RPMI7951 (cell line): ENCODE results near the gene GABRA6. TPM values are rescaled to one million over a fixed set of nuclear protein-coding genes. Genes with fewer than 3 reads are reported as not detected.
"Not testable (repeated sequence)": the region's sequence is repeated elsewhere in the genome, so short reads cannot be mapped to it uniquely, and the experiment has no call there.

Experiments
- DNase-seq: peaks from one replicate; pipeline ENCODE4 v3.0.0-alpha.2; 2012; ENCODE audit warnings: low read depth
- total RNA-seq: library from RNA; depleted of rRNA; stranded (reverse); fragments of >200 nt; shearing (Covaris generic); gene quantifications from 2 replicates; pipeline ENCODE4 v1.2.3, GENCODE V29; 2014; rRNA removed

Gene GABRA6
- not detected in 2 replicates for total RNA-seq

DNA sequence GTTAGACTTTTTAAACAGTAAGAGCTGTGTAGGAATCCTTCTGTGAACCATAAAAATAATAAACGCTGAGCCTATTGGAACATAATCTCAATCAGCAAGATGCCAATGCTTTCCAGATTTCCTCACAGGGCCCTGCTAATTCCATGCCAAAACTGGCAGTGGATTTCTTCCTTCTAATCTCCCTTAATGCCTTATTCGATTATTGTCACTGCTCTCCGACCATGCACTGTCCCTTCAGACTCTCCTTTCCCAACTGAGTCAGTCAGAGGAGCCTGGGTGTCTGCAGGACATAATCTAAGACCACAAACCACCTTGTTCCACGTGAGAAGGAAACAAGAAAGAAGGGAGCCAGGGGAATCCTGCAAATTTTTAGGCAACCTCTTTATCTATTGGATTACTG, at the start of gene GABRA6:
TSS of gene GABRA6 (plus strand) at position 261 of the 400 bp plus-strand sequence. CDS start 269 bp downstream, outside the sequence.
- no peak for DNase-seq

DNA sequence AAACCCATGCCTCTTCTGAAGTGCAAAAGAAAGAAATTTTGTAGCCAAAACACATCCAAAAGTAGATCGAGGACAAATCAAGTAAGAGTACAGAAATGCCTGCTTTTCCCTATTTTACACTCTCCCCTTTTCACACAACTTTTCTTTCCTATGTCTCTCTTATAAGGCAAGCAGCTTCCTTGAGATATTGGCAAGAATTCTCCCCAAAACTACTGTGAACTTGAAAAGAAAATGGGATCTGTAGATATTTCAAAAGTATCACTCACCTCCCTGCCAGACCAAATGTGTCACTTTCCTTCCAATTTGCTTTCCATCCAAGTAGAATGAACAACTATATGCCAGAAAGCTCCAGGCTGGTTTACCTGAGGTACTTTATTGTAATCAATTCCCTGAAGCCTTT, 47.9 kb upstream of the GABRA6 start:
- DNase-seq, result no peak

DNA sequence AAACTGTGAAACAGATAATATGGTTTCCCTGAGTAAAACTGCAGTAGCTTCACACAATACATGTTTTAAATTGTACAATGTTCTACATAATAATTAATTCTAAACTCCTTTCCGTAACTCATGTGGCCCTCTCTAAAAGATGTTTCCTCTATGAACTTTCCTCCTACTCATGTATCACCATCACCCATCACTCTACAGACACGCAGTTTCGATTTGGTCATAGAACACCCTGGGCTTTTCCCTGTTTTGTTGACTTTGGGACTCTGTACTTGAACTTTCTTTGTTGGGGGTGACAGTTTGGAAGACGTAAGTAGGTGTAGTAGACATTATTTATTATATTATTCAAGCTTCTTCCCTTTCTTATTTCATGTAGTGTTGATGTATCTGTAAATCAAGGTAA, 44.1 kb upstream of the GABRA6 start:
- no peak for DNase-seq

DNA sequence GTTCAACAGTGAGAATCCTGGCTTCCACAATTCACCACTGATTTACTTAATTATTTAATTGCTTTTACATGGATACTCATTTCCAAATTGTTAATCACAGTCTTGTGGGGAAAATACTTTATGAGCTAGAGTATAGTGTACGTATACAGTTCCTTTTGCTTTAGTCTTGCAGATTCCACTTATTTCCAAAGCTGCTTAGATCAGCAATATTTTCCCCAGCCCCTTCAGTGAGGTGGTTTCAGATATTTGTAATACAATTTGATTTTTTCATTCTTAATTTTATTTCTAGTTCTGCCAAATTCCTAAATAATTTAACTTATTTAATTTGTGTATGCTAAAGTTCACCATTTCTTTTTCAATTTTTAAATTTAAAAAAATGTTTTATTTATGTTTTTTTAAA, 40.3 kb upstream of the GABRA6 start:
- DNase-seq, result no peak

DNA sequence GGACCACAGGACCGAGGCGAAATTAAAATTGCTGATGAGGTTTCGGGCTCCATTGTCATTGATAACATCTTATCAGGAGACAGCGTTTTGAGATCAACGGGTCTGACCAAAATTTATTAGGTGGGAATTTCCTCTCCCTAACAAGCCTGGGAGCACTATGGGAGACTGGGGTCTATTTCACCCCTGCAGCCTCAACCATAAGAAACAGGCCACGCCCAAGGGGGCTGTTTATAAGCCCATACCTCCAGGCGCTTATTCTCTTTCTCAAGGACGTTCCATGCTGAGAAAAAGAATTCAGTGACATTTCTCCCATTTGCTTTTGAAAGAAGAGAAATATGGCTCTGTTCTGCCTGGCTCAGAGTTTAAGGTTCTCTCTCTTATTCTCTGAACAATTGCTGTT, 33.6 kb upstream of the GABRA6 start:
- not testable (repeated sequence) for DNase-seq

DNA sequence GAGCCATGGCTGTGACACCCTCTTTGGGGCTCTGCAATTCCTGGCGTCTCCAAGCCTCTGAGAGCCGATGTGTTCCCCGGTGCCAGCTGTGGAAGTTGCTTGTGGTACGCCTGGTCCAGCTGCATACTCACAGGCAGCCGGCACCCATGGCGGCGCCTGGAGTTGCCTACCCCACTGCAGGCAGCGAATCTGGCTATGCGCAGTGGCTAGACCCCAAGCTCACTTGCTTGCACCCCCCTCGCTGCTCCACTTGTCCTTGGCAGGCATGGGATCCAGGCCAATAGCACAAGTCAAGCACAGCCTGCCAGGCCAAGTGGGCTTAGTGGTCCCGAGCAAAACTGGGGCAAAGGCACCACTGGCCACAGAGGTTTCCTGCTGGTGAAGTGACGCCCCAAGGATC, 24.7 kb upstream of the GABRA6 start:
- DNase-seq, result no peak

DNA sequence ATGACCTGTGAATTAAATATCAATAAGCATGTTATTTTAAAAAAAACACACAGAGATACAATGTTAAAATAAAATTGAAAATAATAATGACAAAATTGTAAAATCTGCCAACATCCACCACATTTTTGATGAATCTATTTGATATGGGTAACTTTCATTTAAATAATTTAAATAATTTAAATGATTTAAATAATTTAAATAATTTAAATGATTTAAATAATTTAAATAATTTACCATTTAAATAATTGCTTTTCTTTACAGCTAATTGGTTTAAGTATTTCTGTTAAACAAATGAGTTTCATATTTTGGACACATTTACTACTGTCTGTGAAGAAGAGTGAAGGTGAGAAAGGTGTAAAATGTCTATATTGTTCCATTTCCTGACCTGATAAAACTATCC, 22.1 kb upstream of the GABRA6 start:
- no peak for DNase-seq

DNA sequence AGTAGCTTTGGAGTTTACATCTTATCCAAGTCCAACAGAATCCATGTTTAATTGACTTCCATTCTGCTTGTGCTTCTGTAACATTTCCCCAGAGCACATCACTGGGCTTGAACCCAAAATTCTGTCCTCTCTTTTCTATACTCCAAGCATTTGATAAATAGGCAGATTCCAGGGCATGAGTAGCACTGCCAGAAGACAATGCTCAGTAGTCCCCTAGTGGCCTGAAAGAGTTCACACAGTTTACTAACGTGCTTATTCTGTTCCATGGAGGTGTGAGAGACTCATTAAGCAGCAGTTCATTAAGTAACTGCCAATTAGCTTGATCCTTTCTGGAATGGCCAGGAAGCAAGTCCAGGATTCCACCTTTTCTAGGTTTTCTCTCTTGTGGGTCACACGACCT, 9.4 kb upstream of the GABRA6 start:
- no peak for DNase-seq

DNA sequence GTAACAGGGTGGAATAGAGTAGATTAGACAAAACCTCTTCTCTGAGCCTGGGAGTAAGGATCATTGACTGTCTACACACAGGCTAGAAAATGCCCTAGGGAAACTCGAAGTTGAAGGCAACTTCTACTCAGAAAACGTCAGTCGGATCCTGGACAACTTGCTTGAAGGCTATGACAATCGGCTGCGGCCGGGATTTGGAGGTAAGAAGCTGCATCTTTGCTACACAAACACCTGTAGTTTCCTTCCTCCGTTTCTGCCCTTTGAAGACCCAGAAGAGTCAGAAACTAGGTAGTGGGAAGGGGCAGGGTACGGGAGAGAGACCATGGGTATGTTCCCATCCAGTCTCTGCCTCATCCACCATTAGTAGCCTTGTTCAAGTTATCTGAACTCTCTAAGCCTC, 628 bp downstream of the GABRA6 start:
- no peak for DNase-seq

DNA sequence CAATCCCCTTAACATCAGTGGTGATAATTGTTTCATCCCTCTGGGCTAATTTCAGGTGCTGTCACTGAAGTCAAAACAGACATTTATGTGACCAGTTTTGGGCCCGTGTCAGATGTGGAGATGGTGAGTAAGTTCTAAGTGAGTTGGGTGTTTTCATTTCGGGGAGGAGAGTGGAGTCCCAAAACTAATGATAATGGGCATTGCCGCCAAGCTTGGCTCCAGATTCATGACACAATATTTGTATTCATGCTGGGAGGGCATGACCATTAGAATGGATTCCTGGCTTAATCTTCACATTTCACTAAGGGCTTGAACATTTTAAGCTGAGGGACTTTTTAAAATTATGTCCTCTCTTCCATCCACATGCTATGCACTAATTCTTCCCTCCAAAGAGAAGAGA, 1.4 kb downstream of the GABRA6 start:
- no peak for DNase-seq

DNA sequence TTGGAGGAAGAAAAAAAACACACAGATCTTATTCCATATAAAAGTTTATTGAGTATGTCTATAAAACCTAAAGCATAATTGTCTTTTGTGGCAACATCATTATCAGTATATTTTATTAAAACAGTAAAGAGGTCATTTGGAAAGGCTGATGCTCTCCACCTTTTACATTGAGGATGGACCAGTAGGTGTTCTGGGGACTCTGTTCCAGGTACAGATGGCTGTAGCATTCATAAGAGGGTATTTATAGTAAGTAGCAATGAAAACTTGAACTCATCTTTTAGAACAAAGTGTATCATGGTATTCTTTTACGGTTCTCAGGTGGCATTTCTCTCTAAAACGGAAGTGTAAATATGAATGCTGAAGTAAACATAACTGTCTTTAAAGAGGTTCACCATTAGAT, 1.8 kb downstream of the GABRA6 start:
- no peak for DNase-seq

DNA sequence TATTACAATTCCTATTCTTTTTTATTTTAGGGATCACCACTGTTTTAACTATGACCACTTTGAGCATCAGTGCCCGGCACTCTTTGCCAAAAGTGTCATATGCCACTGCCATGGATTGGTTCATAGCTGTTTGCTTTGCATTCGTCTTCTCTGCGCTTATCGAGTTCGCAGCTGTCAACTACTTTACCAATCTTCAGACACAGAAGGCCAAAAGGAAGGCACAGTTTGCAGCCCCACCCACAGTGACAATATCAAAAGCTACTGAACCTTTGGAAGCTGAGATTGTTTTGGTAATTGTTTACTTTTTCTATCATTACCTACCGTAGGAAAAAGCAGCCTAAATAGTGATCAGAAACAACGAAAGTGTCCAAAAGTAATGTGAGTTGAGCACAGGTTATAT, 6.4 kb downstream of the GABRA6 start:
- DNase-seq, result no peak

DNA sequence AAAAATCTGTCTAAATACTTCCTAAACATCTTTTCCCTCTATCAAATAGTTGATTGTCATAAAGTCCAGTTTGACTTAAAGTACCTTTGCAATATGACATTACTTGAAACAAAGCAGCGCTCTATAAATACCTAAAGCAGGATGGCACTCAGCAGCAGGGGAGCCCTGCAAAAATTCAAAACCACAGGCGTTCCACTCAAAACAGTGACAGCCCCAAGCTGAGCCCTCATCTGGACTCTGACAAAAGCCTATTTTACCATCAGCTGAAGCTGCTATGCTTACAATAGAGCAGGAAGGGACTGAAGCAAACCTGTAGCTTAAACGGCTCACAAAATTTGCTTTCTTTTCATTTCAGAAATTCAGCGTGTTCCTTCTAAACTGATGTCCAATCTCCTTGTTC, 11.5 kb downstream of the GABRA6 start:
- no peak for DNase-seq

DNA sequence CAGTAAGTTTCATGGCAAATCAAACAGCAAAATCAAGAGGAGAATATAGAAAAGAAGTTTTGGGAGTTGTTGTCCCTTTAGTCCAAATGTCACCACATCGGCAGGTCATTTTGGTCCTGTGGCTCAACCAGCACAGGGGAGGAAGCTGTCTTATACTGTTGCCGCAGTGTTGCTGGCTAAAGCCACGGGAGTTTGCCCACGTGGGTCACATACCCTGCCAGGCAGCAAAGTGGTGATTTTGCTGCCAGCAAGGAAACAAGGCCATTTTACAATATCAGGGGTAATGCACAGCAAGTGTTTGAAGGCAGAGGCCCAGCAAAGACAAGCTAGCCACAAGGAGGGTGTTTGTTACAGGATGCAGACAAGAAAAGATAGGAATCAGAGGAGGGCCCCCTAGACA, 14.5 kb downstream of the GABRA6 start:
- DNase-seq, result no peak

DNA sequence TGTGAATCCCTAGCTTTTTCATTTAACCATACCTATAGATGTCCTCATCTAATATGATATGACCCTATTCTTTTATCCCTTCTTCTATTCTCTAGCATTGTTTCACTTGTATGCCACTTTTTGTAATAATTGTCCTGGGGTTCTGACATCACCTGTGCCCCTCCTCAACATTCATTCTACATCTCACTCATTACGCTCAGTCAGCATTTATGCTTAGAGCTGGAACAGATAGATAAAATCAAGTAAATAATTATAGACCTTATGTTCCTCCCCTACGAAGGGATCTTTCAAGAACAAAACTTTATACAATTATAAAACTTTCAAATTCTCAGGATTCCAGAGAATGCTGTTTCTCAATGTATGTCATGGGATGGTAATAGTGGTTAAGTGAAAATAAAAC, 18.0 kb downstream of the GABRA6 start:
- DNase-seq, result no peak

DNA sequence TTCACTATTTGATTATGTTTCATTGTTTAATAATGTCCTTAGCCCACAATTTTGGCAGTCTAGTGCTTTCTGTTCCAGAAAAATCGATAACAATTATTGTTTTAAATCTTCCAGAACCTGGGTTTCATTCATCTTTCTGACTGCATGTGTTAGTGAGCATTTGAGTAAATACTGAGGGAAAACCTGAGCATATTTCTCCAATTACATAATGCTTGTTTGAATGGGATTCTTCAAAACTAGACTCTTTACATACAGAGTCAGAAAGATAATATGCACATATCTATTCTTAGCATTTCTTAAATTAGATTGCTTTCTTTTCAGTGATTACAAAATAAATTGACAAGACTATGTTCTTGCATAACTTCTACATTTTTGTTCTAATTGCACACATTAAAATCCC, 21.9 kb downstream of the GABRA6 start:
- no peak for DNase-seq

DNA sequence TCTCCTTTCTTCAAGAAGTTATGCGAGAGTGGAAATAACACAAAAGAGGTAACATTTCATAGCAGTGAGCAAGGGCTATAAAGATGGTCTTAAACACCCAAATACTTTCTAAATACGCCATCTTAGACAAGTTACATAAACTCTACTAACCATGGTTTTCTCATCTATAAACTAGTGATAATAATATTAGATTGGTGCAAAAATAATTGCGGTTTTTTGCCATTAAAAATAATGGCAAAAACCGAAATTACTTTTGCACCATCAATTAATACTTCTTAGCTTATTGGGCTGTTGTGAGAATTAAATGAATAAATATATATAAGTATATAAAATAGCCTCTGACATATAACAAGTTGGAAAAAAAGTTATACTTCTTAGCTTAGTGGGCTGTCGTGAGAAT, 23.7 kb downstream of the GABRA6 start:
- DNase-seq, result no peak

DNA sequence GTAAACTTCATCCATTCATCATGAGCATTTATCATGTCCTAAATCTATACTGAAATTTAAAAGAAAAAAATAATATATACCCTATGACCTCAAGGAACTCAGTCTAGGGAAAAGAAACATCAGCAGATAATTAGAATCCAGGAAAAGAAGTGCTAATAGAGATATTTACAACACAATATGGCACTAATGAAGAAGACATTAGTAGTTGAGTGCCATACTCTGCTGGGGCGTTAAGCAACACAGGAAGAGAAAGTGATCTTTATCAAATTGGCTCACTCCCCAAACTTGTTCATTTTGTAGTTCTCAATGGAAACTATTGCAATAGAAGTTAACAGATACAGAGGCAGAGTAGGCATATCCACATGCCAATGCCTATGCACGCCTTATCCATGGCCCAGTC, 27.5 kb downstream of the GABRA6 start:
- DNase-seq, result no peak

DNA sequence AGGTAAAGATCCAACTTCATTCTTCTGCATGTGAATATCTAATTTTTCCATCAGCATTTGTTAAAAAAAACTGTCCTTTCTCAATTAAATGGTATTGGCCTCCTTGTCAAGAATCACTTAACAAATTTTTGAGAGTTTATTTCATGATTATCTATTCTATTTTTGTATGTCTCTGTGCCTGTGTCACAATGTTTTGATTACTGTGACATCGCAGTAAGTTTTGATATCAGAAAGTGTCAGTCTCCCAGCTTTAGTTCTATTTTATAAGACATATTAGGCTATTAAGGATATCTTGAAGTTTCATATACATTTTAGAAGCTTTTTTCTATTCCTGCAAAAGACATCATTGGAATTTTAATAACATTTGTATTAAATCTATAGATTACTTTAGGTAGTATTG, 33.6 kb downstream of the GABRA6 start:
- DNase-seq, result no peak

DNA sequence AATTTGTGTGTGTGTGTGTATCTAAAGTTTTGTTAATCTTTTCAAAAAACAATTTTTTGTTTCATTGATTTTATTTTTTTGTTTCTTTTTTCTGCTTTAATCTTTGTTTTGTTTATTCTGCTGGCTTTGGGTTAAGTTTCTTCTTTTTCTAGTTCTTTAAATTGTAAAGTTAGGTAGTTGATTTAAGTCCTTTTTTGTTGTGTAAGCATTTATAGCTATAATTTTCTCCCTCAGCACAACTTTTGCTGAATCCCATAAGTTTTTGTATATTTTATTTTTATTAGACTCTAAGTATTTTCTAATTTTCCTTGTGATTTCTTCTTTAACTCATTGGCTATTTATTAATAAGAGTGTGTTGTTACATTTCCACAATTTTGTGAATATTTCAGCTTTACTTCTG, 34.9 kb downstream of the GABRA6 start:
- no peak for DNase-seq

DNA sequence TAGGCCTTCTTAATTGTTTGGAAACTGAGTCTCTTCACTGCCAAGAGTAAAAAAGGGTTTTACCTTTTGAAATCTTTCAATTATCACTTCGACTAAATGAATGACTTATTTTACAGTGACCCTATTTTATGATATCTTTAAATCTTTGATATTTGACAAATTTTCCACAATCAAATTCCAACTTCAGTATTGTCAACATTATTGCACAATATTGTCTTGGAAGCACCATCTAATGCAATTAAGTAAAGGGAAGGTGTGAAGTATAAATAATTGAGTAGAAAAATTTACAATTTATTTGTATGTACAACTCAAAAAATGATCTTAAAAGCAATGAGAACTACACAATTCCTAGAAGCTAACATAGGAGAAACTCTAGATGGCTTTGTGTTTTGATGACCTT, 49.2 kb downstream of the GABRA6 start:
- DNase-seq, result no peak

DNA sequence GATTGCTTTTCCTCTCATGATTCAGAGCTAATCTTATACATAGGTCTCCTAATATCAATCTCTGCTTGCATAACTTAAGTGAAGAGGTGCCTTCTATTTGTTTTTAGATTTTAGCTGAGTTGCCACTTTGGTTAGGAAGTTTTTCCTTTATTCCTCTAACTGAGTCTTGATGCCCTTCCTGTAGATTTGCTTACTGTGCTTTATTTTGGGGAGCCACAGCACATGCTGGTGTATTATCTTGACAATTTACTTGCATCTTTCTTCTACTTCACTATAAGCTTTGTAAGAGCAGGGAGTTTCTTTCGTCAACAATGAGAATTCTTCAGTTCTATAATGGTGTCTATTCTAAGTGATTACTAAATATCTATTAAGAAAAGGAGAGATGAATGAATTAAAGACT, 54.9 kb downstream of the GABRA6 start:
- no peak for DNase-seq

DNA sequence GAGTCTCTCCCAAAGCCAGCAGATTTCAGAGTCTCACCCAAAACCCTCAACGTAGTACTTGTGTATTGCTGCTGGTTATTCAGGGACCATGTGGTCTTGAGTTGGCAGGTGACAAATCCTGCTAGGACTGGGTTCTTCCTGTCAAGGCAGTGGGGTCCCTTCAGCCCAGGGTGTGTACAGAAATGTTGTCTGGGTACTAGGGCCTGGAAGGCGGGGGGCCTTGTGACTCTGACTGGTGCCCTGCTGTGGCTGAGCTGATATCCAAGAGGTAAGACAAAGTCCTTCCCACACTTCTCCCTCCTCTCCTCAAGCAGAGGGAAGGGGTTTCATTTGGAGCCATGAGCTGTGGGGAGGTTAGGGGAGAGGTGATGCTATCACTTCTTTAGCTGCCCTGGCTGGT, 58.8 kb downstream of the GABRA6 start:
- no peak for DNase-seq

DNA sequence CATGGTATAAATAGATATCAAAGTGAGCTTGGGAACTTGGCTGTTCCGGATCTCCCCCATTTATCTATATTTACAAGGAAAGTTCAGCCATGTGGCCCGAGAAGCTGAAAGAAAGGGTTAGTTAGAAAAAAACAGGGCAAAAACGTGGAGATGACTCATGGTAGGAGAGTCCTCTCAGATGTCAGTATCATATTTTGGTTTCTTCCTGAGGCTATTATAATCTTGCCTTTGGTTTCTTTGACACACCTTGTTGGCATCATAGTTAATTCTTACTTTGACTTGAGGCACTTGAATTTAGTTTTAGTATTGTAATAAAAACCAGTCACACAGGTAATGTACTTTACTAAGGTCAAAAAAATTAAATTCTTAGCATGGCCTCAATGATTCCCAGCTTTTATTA, 59.9 kb downstream of the GABRA6 start:
- DNase-seq, result no peak

DNA sequence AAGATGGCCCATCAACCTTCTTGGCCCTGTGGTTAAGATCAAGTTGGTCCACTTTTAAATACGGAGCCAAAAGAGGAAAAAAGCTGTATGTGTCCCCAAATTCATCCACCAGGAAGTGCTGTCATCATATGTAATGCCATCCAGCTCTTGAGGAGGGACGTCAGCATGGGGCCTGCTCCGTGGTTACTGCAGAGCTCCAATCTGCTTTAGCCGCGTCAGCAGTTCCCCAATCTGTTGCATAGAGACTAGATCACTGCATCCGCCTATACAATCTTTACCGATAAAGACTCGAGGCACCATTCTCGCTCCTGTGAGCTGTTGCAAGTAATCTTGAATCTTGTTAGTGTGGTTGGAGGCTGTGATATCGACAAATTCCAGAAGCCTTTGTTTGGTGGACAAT, 65.7 kb downstream of the GABRA6 start:
- no peak for DNase-seq
